Calu3 (cell line): ENCODE data around the gene CFAP73. TPM values are rescaled to one million over a fixed set of nuclear protein-coding genes. Genes with fewer than 3 reads are reported as not detected.
"Not testable (repeated sequence)": the region's sequence is repeated elsewhere in the genome, so short reads cannot be mapped to it uniquely, and the experiment has no call there.

Experiments
- BruUV-seq: library from RNA; stranded (reverse); fragments of 400-500 nt; replicated peaks from 2 replicates; lab custom pipeline; 2021; lab: Mats Ljungman, UMichigan
- CTCF ChIA-PET: fragments of 300-600 bp; sonication (Branson Sonifier 250); formaldehyde crosslinking; loops from one replicate; lab custom pipeline; 2022; ENCODE audit warnings: antibody characterized with exemption; lab: Charles Lee
- DNase-seq: peaks from one replicate; pipeline ENCODE4 v3.0.0; 2022
- H3K27ac Mint-ChIP-seq: one replicate; pipeline ENCODE4 v1.8.0; 2022; ENCODE audit warnings: mixed read lengths; ENCODE audit not compliant: unreplicated experiment
- H3K27me3 Mint-ChIP-seq: one replicate; pipeline ENCODE4 v1.8.0; 2022; ENCODE audit warnings: mixed read lengths; ENCODE audit not compliant: unreplicated experiment
- H3K36me3 Mint-ChIP-seq: one replicate; pipeline ENCODE4 v1.8.0; 2022; ENCODE audit warnings: mild to moderate bottlenecking, moderate library complexity, mixed read lengths; ENCODE audit not compliant: insufficient read depth, unreplicated experiment
- H3K4me1 Mint-ChIP-seq: one replicate; pipeline ENCODE4 v1.8.0; 2022; ENCODE audit warnings: mild to moderate bottlenecking, low read depth, mixed read lengths; ENCODE audit not compliant: unreplicated experiment
- H3K4me3 Mint-ChIP-seq: one replicate; pipeline ENCODE4 v1.8.0; 2022; ENCODE audit warnings: mild to moderate bottlenecking, low read depth, moderate library complexity, mixed read lengths; ENCODE audit not compliant: unreplicated experiment
- H3K9me3 Mint-ChIP-seq: one replicate; pipeline ENCODE4 v1.8.0; 2022; ENCODE audit warnings: low read depth, mixed read lengths; ENCODE audit not compliant: unreplicated experiment
- intact Hi-C: fragments of 100-400 bp; cut with micrococcal nuclease; formaldehyde crosslinking; loops from one replicate; pipeline ENCODE4 v1.10.0; 2022; ENCODE audit not compliant: unreplicated experiment
- total RNA-seq: library from RNA; stranded (reverse); gene quantifications from 2 replicates; pipeline ENCODE4 v1.2.3, GENCODE V29; 2022
- TF ChIP-seq, protein P1 (sequence below): fragments of 200-600 bp; IDR thresholded peaks from one replicate; pipeline ENCODE4 v1.8.0; 2022; ENCODE audit warnings: antibody characterized with exemption; ENCODE audit not compliant: unreplicated experiment

The CFAP73 gene
- total RNA-seq, 1 experiment from 2014 or later = 3.2 TPM

DNA sequence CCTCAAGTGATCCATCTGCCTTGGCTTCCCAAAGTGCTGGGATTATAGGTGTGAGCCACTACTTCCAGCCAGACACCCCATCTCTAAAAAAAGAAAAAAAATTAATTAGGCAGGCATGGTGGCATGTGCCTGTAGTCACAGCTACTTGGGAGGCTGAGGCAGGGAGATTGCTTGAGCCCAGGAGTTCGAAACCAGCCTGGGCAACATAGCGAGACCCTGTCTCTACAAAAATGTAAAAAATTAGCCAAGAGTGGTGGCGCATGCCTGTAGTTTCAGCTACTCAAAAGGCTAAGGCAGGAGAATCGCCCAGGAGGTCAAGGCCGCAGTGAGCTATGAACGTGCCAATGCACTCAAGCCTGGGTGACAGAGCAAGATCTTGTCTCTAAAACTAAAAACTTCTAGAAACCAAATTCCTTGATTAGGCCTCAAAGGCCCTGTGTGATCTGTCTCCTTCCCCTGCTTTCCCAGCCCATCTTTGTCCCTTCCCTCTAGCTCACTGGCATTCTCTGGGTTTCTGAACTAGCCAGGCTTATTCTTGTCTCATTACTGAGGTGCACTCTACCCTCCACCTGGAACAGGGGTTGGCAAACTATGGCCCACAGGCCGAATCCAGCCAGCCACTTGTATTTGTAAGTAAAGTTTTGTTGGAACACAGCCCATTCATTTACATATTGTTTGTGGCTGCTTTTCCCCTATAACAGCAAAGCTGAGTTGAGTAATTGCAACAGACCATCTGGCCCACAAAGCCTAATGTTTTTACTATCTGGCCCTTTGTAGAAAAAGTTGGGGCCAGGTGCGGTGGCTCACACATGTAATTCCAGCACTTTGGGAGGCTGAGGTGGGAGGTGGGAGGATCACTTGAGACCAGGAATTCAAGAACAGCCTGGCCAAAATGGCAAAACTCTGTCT is 54.6 kb downstream of the CFAP73 start:
- TF ChIP-seq, protein P1, sequence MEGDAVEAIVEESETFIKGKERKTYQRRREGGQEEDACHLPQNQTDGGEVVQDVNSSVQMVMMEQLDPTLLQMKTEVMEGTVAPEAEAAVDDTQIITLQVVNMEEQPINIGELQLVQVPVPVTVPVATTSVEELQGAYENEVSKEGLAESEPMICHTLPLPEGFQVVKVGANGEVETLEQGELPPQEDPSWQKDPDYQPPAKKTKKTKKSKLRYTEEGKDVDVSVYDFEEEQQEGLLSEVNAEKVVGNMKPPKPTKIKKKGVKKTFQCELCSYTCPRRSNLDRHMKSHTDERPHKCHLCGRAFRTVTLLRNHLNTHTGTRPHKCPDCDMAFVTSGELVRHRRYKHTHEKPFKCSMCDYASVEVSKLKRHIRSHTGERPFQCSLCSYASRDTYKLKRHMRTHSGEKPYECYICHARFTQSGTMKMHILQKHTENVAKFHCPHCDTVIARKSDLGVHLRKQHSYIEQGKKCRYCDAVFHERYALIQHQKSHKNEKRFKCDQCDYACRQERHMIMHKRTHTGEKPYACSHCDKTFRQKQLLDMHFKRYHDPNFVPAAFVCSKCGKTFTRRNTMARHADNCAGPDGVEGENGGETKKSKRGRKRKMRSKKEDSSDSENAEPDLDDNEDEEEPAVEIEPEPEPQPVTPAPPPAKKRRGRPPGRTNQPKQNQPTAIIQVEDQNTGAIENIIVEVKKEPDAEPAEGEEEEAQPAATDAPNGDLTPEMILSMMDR = no peak
- no TSS peak for BruUV-seq
- DNase-seq = no peak
- CTCF ChIA-PET = interaction anchor here (0.6 to 1.7 kb wide), 2 partner anchors 19 to 108 kb away, joined by 3 to 7 read pairs; no protein-coding TSS in a partner anchor
- Mint-ChIP-seq H3K4me1 (peaks cover 23% of the 10 kb centered on the region), H3K4me3 (no peak overlapping the region), H3K36me3 (no peaks in the 10 kb centered on the region), H3K9me3 (no peaks in the 10 kb centered on the region), H3K27ac (peak overlapping the region; percentile 29), H3K27me3 (no peaks in the 10 kb centered on the region)
- intact Hi-C loops = no loop called here

DNA sequence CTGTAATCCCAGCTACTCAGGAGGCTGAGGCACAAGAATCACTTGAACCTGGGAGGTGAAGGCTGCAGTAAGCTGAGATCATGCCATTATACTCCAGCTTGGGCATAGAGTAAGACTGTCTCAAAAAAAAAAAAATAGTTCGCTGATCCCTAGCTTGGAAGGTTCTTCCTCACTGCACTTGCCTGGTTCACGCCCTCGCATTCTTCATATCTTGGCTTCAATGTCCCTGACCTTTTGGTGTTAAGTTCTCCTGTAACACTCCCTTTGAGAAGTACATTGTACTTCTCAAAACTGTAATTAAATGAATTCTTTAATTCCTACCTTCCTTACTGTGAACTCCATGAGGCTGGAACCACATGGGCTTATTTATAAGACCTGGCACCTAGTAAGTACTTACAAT is 55.3 kb downstream of the CFAP73 start:
- Mint-ChIP-seq H3K27me3 (no peaks in the 10 kb centered on the region), H3K36me3 (no peaks in the 10 kb centered on the region), H3K27ac (no peak overlapping the region), H3K9me3 (no peaks in the 10 kb centered on the region), H3K4me1 (peaks cover 23% of the 10 kb centered on the region), H3K4me3 (no peak overlapping the region)
- no TSS peak for BruUV-seq
- TF ChIP-seq, protein P1 = no peak
- CTCF ChIA-PET = interaction anchor here (0.6 to 1.7 kb wide), 2 partner anchors 19 to 108 kb away, joined by 3 to 7 read pairs; no protein-coding TSS in a partner anchor
- DNase-seq = no peak
- intact Hi-C loops = no loop called here

DNA sequence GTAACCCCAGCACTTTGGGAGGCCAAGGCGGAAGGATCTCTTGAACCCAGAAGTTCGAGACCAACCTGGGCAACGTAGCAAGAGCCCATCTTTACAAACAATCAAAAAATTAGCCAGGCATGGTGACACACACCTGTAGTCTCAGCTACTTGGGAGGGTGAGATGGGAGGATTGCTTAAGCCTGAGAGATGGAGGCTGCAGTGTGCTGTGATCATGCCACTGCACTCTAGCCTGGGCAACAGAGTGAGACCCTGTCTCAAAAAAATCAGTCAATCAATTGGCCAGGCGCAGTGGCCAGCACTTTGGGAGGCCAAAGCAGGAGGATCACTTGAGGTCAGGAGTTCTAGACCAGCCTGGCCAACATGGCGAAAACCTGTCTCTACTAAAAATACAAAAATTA is 57.3 kb downstream of the CFAP73 start:
- H3K36me3 Mint-ChIP-seq, DNase-seq: not testable (repeated sequence)
- H3K27ac Mint-ChIP-seq = peak overlapping the region; percentile 17

DNA sequence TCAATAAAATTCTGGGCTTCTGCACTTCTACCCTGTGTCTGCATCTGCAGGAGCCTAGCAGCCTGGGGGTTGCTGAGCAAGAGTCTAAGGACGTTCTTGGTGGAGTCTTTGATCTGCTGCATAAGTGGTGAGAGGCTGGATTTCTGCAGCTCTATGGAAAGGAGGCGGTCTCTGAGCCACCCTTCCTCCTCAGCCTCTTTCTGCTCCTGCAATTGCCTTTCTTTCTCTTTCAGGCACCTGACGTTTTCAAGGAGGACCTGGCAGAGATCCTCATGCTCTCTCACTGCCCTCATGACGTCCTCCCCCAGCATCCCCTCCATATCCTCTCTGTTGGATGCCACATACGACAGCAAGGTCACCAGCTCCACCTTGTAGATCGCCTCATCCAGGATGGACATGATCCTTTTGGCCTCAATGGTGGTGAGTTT is 58.1 kb downstream of the CFAP73 start:
- TF ChIP-seq, protein P1 = no peak
- Mint-ChIP-seq H3K27me3 (no peaks in the 10 kb centered on the region), H3K27ac (peak overlapping the region; percentile 10), H3K4me1 (peaks cover 23% of the 10 kb centered on the region), H3K4me3 (no peak overlapping the region), H3K9me3 (no peaks in the 10 kb centered on the region), H3K36me3 (no peaks in the 10 kb centered on the region)
- DNase-seq = no peak
- intact Hi-C loops = no loop called here
- no TSS peak for BruUV-seq
- CTCF ChIA-PET = interaction anchor here (0.6 kb wide), 1 partner anchor 10 kb away, joined by 4 read pairs; no protein-coding TSS in a partner anchor

More for the DNA sequence above, 57.3 kb downstream of the CFAP73 start:
- BruUV-seq, intact Hi-C loops, CTCF ChIA-PET, H3K9me3 Mint-ChIP-seq, H3K4me3 Mint-ChIP-seq, H3K27me3 Mint-ChIP-seq: not testable (repeated sequence)
- peaks cover 23% of the 10 kb centered on the region for H3K4me1 Mint-ChIP-seq
